HG02610 (cell line): ENCODE measurements around the gene PLA2G4D.

ENCODE experiments used
- ATAC-seq: cut with Tn5 transposase; IDR thresholded peaks from one replicate; pipeline ENCODE4 v1.9.1; 2021; ENCODE audit warnings: mild to moderate bottlenecking, moderate library complexity; ENCODE audit not compliant: unreplicated experiment

The PLA2G4D gene

DNA sequence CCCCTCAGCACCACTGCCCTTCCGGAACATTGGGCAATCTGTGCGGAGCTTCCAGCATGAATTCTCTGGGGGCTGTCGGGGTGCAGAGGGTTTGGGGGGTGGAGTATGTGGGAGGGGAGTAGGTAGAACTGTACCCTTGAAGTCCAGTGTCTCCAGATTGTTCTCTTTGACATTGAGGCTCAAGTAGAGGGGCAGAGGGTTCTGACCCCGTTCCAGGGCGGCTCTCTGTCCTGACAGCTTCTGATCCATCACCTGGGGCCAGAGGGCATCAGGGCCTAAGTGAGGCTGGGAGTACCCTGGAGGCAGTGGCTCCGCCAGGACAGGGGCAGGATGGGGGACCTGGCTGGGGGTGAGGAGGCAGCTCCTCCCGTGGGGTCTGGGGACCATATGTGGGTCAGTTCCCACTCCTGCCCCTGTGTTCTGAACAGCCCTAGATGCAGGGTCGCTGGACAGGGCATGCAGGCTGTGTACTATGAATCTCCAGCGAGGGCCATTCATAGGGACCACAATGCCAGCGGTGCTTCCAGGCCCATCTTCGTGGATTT, 22.1 kb downstream of the PLA2G4D start:
- ATAC-seq = no peak

DNA sequence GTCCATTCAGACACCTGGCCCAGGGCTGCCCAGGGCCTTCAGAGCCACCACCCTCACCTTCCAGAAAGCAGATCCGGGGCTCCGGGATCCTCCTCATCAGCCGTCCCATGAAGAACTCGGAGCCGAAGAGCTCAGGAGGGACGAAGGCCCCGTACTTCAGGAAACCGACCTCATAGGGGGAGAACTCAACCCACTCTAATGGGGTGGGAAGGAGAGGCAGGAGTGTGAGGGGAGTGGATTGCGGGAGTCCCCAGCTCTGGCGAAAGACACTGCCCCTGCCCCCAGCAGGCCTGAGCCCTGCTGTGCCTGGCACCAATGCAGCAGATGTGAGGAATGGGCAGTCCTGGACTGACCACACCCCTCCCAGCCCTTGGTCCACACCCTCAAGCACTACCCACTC, 22.6 kb downstream of the PLA2G4D start:
- ATAC-seq = no peak

DNA sequence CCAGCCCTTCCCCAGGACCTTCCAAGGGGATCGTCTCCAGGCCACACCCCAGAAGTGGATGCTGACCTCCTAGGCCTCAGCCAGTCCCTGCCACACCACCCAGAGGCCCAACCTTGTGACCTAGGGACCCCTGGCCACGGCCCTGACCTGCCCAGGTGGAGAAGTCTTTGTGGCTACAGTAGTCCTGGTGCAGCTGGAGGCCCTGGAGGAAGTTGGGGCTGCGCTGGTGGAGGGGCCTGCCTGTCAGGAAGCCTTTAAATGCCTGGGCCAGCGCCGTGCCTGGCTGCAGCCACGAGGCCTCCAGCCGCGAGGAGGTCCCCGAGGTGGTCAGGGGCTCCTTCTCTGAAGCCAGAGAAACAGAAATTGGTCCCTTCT, 23.4 kb downstream of the PLA2G4D start:
- ATAC-seq = no peak

DNA sequence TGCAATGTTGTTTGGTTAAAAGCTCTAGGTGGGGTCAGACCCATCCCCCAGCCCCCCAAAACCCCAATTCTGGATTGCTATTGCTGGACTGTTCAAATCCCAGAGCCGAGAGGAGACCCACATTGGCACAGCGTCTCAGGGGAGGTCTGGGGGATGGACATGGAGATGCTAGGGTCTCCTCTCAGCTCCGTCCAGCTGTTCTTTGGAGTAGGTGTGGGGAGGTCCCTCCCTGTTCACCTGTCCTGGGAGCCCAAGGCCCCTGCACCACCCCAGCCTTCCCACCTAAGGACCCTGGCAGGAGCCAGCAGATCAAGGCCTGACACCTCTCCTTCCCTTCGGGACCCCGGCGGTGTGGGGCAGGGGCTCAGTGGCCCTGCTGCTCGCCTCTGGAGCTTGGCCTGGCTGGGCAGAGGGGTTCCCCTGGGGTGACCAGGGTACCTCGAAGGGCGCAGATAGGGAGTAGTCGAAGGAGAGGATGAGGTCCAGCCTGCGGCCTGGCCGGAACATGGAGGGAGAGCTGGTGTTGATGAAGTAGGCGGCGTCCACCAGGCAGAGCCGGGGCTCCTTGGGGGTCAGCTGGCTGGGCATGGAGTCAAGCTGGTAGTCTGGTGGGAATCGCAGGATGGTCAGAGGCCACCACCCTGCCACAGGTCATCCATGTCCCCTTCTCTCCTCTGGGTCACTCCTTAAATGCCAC, 23.9 kb downstream of the PLA2G4D start:
- ATAC-seq = no peak

DNA sequence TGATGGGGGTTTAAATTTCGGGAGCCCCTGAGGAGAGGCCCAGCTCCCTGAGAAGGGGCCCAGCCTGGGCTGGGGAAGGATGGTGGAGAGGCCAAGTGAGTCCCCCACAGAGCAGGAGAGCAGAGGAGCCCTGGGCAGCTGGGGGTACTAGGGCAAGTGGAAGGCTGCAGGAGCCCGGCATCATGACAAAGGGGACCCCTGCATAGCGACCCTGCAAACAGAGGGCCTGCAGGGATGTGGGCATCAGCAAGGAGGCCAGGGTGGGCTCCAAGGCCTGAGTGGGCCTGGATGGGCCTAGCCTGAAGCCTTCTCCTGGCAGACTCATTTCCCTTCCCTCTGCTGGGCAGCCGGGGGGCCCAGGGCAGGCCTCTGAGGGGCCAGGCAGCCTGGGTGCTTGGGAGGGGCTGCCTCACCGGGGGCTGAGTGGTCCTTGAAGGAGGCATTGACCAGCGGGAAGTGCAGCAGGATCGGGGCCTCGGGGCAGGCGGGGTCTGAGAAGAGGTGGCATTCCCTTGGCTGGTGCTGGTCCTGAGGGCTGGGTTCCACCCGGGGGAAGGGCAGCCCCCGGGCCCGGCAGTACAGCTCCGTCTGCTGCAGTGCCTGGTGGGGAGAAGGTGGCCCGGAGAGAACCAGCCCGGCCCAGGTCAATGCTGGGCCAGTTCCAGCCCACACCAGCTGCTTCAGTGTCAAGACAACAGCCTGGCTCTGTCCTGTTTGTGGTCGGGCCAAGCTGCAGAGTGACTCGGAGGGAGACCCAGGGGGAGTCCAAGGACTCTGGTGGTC, 24.7 kb downstream of the PLA2G4D start:
- no peak for ATAC-seq

DNA sequence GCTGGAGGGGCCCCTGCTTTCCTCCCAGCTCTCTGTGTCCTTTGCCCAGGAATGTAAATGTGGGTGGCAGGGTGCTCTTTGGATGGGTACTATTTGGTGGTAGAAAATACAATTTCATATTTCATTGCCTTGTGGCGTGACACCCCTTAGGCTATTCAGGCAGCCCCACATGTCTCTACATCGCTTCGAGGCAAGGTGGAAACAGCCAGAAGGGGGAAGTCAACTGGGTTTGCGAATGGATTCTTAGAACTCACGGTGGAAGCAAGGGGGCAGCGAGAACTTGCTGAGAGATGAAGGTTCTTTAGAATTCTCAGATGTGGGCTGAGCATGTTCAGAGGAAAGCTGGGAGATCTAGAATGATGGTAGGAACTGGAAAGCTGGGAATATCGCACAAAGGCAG, 25.3 kb downstream of the PLA2G4D start:
- ATAC-seq = no peak

DNA sequence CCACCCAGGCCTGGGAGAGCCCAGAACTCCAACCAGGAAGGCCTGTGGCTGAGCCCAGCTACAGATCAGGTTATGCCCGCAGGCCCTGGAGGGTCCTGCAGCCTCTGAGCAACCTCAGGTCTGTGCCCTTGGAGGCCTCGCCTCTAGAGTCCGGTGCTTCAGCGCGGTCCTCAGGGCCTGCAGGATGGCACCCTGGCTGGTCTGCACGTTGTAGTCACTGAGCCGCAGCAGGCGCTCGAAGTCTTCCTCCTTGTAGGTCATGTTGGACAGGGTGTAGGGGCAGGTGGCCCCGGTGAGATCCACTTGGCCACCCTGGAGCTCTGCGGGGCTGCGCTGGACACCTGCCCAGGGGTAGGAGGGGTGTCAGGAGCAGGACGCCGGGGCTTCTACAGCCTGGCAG, 25.8 kb downstream of the PLA2G4D start:
- no peak for ATAC-seq

DNA sequence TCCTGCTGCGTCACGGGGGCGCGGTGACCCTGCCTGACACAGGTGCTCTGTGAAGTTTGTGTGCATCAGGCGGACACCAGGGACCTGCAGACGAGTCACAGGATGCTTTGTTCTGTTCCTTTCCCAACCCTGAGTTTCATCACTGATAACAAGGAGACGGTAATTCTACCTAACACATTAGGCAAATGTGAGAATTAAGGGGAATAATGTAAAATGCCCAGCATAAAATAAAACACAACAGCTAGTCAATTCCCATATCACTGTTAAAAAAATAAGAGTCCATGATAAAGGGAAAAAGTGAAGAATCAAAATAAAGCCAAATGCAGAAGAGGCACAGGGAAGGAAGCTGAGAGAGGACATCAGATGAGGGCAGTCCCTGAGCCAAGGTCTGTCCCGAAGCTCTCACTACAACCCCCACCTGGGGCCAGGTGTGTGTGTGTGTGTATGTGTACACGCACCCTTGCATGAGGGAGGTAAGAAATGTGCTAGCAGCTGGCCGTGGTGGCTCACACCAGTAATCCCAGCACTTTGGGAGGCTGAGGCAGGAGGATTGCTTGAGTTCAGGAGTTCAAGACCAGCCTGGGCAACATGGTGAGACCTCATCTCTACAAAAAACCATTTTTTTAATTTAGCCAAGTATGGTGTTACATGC, 27.5 kb downstream of the PLA2G4D start:
- no peak for ATAC-seq

DNA sequence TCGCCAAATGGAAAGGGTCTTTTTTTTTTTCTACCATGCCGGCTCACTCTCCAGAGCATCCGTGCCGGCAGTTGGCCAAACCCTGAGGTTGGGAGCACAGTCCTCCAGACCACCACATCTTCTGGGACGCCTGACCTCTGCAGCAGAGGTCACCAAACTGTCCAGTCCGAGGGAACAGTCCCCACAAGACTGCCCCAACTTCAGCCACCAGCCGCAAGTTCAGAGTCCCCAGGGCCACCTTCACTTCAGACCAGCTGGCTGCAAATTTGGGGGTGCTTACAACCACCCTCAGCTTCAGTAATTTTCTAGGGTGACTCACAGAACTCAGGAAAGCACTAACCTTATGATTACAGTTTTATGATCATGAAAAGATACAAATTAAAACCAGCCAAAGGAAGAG, 28.9 kb downstream of the PLA2G4D start:
- ATAC-seq = no peak

DNA sequence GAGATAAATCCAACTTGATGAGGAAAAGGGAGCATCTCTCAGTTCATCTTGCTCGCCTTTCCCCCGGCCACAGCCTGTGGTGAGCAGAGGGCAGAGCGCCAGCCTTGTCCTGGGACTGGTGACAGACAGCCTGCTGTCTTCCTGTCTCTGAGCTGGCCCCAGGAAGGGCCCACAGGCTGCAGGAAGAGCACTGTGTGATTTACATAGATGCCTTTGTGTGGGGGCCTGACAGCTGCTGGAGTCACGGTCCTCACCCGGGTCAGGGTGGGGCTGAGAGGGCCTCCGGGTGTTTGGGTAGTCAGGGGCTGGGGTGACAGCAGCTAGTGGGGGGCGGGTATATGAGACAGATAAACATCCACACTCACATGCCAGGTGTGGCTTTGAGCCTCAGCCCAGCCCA, 29.3 kb downstream of the PLA2G4D start:
- ATAC-seq = no peak

DNA sequence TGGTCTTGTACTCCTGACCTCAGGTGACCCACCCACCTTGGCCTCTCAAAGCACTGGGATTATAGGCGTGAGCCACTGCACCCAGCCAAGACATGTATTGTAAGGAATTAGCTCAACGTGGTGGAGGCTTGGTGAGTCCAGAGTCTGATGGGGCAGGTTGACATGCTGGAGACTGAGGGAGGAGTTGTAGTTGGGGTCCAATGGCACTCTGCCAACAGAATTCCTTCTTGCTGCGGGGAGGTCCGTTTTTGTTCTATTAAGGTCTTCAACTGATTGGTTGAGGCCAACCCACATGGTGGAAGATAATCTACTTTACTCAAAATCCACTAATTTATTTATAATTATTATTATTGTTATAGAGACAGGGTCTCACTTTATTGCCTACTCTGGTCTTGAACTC, 30.1 kb downstream of the PLA2G4D start:
- no peak for ATAC-seq

DNA sequence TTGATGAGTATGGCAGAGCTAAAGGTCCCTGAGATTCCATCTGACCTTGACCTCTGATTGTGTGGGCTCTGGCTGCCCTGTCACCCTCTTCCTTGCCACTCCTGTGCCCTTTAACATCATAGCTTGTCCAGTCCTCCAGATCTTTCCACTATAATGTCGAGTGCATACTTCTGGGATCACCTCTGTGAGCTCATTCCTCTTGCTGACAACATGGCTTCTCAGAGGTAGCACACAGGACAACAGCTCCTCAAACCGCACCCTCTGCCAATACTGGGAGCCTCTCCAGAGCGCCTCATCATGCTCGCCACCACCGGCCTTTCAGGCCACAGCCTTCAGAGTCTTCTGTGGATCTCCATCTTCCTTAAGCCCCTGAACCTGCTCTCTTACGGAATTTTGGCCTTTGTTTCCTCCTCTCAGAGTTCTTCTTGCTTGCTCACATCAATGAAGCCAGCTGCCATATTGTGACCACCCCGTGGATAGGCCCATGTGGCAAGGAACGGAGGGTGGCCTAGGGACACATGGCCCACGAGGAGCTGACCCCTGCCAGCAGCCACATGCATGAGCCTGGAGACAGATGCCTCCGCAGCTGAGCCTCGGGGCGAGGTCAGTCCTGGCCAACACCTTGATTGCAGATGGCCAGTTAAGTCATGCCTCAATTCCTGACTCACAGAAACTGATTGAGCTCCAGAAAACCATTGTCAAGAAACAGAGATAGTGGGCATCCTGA, 31.1 kb downstream of the PLA2G4D start:
- ATAC-seq = no peak

DNA sequence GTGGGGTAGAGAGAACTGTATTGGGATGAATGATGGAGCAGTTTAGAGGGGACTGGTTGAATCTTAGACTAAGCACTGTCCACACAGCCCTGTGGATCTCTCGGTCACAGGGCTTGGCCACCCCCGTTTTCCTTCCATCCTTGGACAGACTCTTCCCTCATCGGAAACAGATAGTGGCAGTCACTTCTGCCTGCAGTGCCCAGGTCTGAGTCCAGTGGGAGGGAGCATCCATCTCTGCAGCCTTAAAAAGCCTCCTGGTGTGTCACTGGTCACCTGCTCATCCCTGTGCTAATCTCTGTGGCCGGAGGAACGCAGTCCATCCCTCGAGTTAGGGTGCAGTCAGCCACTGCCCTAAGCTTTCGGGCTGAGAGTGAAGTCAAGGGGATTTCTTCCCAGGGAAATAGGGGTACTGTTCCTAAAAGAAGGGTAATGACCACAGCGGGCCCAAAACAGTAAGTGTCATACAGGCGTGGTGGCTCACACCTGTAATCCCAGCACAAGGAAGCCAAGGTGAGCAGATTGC, 32.0 kb downstream of the PLA2G4D start:
- ATAC-seq = no peak

DNA sequence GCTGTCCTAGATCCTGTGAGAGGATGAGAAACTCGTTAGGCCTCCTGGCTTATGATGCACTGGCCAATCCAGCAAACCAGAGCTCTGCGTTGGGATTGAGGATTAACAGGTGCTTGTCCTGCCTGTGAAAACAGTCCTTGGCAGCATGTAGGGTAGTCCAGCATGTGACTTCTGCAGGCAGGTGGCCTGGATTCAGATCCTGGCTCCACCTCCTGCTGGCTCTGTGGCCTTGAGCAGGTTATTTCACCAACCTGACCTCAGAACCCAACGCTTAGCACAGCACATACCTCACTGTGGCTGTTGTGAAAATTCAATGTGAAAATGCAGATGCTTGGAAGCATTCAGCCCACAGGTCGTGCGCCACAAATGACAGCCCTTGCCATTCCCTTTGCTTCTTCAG, 33.6 kb downstream of the PLA2G4D start:
- ATAC-seq = no peak

DNA sequence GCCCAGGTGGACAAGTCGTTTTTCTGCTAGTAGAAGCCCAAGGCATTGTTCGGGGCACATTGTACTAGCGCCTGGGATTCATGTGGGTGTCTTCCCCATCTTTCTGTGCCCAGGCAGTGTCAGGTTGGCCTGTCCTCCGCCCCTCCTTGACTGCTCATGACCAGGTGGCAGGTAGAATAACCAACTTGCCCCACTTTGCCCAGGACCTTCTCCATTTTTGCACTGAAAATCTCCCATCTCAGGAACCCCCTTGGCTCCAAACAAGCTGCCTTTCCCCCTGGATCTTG, 33.9 kb downstream of the PLA2G4D start:
- ATAC-seq = no peak

DNA sequence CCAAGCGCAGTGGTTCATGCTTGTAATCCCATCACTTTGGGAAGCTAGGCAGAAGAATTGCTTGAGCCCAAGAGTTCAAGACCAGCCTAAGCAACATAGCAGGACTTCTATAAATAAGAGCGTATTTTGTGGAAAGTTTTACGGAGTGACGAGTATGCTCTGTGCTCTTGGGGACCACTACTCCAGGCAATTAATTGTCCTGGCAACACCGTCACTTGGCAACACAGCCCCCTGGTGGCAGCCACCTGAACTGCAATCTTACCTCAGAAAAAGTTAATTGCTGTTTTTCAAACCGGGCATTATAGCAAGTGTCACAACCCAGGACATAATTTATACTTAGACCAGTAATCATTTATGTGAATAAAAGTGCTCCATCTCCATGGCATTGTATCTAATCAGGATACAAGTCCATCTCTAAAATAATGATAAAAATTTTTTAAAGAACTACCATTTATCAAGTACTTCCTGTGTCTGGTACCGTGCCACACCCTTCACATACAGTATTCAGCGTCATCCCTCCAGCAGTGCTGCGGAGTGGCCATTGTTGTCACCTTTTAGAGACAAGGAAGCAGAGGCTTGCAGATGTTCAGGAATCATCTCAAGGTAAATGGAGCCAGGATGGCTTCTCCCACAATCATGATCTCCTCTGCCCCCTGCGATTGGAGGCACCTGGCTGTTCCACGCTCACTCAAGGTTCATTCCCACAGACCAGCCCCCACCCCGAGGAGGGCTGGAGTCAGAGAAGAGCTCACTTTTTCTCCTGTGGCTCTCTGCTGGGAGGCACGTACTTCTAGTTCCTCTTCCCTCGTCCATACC, 34.5 kb downstream of the PLA2G4D start:
- no peak for ATAC-seq

DNA sequence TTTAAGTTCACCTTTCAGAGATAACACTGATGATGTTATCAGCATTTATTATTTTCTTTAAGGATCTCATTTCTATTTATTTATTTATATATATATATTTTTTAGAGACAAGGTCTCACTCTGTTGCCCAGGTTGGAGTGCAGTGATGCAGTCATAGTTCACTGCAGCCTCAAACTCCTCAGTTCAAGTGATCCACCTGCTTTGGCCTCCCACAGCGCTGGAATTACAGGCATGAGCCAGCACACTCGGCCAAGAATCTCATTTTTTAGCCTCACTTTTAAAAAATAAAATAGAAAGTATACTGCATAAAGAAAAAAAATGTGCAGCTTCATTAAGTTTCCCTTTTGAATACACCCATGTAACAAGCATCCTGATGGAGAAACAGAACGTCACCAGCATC, 35.6 kb downstream of the PLA2G4D start:
- ATAC-seq = no peak

DNA sequence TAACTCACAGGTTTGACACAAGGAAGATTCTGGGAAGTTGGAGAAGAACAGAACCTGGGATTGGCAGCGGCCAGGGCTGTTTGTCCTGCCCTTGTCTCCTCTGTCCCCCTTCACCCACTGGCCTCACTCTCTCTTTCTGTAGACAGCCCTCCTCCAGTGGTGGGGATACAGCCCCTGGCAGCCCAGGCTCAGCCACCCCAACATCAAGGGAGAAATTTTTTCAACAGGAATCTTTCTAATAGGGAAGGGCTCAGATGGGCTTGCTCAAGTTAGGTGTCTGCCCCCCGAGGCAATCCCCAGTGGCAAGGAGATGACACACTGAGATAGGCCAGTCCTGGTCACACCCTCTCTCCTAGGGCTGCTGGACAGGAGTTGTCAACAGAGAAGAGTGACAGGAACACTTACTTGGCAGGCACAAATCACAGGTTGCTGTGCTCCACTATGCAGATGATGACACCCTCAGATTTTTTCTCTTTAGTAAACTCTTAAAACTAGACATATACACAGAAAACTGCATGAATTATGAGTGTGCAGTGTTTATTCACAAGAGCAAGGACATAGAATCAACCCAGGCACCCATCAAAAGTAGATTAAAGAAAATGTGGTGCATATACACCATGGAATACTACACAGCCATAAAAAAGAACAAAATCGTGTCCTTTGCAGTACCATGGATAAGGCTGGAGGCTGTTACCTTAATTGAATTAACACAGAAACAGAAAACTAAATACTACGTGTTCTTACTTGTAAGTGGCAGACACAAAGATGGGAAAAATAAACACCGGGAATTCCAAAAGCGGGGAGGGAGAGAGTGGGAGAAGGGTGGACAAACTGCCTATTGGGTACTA, 36.3 kb downstream of the PLA2G4D start:
- ATAC-seq = no peak
